ENCODE data around the gene FAAP20.

DNA sequence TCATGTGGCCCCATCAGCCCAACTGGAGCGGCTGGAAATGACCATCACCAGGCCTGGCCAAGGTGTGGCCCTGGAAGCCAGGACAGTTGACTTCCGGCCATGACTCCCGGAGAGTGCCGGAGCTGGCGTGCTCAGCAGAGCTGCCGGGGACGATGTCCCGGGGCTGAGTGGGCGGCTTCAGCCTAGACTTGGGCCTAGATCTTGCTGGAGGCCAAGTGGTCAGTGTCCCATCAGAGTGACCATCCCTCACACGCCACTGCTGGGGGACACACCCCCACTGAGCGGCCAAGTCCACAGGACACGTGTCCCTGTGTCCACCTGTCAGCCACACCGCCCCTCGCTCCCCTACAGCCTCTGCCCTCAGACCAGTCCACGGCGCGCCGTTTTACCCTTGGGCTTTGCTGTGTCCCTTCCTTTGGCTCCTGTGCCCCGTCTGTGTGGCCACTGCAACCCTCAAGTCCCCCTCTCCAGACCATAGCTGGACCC is 4.0 kb downstream of the FAAP20 start:
- TF ChIP-seq EZH2 (IDR thresholded peaks at IDR 0.05; ENCODE audit: borderline replicate concordance, low read depth, low read length, severe bottlenecking) (no peak), POLR2AphosphoS5 (IDR thresholded peaks at IDR 0.05; ENCODE audit: insufficient read depth, low read depth, low read length) (no peak), JUN (IDR thresholded peaks at IDR 0.05; ENCODE audit: borderline replicate concordance, insufficient read depth, insufficient read length, low read depth) (no peak), POLR2A (IDR thresholded peaks at IDR 0.05; ENCODE audit: low read depth, low read length) (no peak), FOS (IDR thresholded peaks at IDR 0.05; ENCODE audit: borderline replicate concordance, insufficient read depth, low read length) (no peak)
- TF ChIP-seq, protein P1, sequence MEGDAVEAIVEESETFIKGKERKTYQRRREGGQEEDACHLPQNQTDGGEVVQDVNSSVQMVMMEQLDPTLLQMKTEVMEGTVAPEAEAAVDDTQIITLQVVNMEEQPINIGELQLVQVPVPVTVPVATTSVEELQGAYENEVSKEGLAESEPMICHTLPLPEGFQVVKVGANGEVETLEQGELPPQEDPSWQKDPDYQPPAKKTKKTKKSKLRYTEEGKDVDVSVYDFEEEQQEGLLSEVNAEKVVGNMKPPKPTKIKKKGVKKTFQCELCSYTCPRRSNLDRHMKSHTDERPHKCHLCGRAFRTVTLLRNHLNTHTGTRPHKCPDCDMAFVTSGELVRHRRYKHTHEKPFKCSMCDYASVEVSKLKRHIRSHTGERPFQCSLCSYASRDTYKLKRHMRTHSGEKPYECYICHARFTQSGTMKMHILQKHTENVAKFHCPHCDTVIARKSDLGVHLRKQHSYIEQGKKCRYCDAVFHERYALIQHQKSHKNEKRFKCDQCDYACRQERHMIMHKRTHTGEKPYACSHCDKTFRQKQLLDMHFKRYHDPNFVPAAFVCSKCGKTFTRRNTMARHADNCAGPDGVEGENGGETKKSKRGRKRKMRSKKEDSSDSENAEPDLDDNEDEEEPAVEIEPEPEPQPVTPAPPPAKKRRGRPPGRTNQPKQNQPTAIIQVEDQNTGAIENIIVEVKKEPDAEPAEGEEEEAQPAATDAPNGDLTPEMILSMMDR (IDR thresholded peaks at IDR 0.05; ENCODE audit: extremely low read depth in 1 of 2, insufficient read depth in 1 of 2, low read depth in 1 of 2, low read length in 2 of 2), result no peak
- TF ChIP-seq, protein P2, sequence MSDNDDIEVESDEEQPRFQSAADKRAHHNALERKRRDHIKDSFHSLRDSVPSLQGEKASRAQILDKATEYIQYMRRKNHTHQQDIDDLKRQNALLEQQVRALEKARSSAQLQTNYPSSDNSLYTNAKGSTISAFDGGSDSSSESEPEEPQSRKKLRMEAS (IDR thresholded peaks at IDR 0.05; ENCODE audit: insufficient read depth, insufficient read length), result no peak
